OCI-LY7 (cell line): ENCODE data around the gene CATSPER3. TPM values are rescaled to one million over a fixed set of nuclear protein-coding genes. Genes with fewer than 3 reads are reported as not detected.
A peak's percentile ranks its signal among the peaks of the same experiment; 100 is the strongest.

Source experiments
- BruUV-seq: library from RNA; stranded (reverse); fragments of 400-500 nt; replicated peaks from 2 replicates; lab custom pipeline; 2021; lab: Mats Ljungman, UMichigan
- CTCF ChIA-PET: fragments of 300-600 bp; sonication (Branson Sonifier 250); formaldehyde crosslinking; loops from one replicate; lab custom pipeline; 2022; ENCODE audit warnings: antibody characterized with exemption; ENCODE audit not compliant: unreplicated experiment; lab: Charles Lee
- POLR2A ChIA-PET: fragments of 300-600 bp; sonication (Branson Sonifier 250); formaldehyde crosslinking; loops from one replicate; lab custom pipeline; 2022; ENCODE audit warnings: antibody characterized with exemption; lab: Charles Lee
- DNase-seq: peaks from one replicate; pipeline ENCODE4 v3.0.0-alpha.2; 2015; ENCODE audit warnings: low spot score
- H2AFZ ChIP-seq: fragments of 200-600 bp; sonication (generic), shearing (Covaris generic); 2 replicates; pipeline ENCODE4 v1.6.1; 2014; ENCODE audit warnings: mild to moderate bottlenecking, antibody characterized with exemption, low read length, moderate library complexity
- H3K27ac ChIP-seq: fragments of 200-600 bp; sonication (generic); 2 replicates; pipeline ENCODE4 v1.5.1; 2014; ENCODE audit warnings: mixed run types, low read depth, mild to moderate bottlenecking, moderate library complexity, low read length, inconsistent platforms; ENCODE audit not compliant: poor library complexity, severe bottlenecking
- H3K36me3 ChIP-seq: fragments of 200-600 bp; sonication (generic); 2 replicates; pipeline ENCODE4 v1.6.1; 2014; ENCODE audit warnings: mild to moderate bottlenecking, antibody characterized with exemption, low read length, moderate library complexity, mixed read lengths; ENCODE audit not compliant: insufficient read depth
- H3K4me1 ChIP-seq: fragments of 200-600 bp; sonication (generic); 2 replicates; pipeline ENCODE4 v1.5.1; 2014; ENCODE audit warnings: mild to moderate bottlenecking, low read length; ENCODE audit not compliant: insufficient read depth, poor library complexity, severe bottlenecking
- H3K4me2 ChIP-seq: fragments of 200-600 bp; sonication (generic); 2 replicates; pipeline ENCODE4 v1.6.1; 2014; ENCODE audit warnings: mild to moderate bottlenecking, low read length
- H3K4me3 ChIP-seq: fragments of 200-600 bp; sonication (generic); 2 replicates; pipeline ENCODE4 v1.5.1; 2014; ENCODE audit warnings: mild to moderate bottlenecking, low read depth, low read length; ENCODE audit not compliant: poor library complexity, severe bottlenecking
- H3K79me2 ChIP-seq: fragments of 200-600 bp; sonication (generic); 2 replicates; pipeline ENCODE4 v1.6.1; 2016; ENCODE audit warnings: low read depth, mild to moderate bottlenecking, low read length, moderate library complexity, mixed read lengths; ENCODE audit not compliant: insufficient read depth
- H3K9me2 ChIP-seq: fragments of 200-600 bp; sonication (generic); 2 replicates; pipeline ENCODE4 v1.6.1; 2016; ENCODE audit warnings: mild to moderate bottlenecking, low read length, mixed read lengths; ENCODE audit not compliant: insufficient read depth
- H3K9me3 ChIP-seq: fragments of 200-600 bp; sonication (generic); 2 replicates; pipeline ENCODE4 v1.6.1; 2014; ENCODE audit warnings: mild to moderate bottlenecking, mixed run types, low read length, mixed read lengths
- H4K20me1 ChIP-seq: fragments of 200-600 bp; sonication (generic); 2 replicates; pipeline ENCODE4 v1.6.1; 2014; ENCODE audit warnings: mild to moderate bottlenecking, antibody characterized with exemption, low read length, moderate library complexity, mixed read lengths; ENCODE audit not compliant: insufficient read depth
- CTCF ChIP-seq: fragments of 200-600 bp; sonication (generic); conservative IDR thresholded peaks from 2 replicates; pipeline ENCODE4 v1.5.1; 2014; ENCODE audit warnings: mild to moderate bottlenecking, antibody characterized with exemption, low read length, moderate library complexity, mixed read lengths
- EZH2phosphoT487 ChIP-seq: fragments of 200-600 bp; sonication (generic); IDR thresholded peaks from 2 replicates; pipeline ENCODE4 v1.6.1; 2018; ENCODE audit warnings: low read depth, borderline replicate concordance, mild to moderate bottlenecking, mixed run types, antibody characterized with exemption, low read length, moderate library complexity, mixed read lengths
- intact Hi-C: fragments of 100-400 bp; cut with micrococcal nuclease; formaldehyde crosslinking; loops from one replicate; pipeline ENCODE4 v1.10.0; 2022; ENCODE audit not compliant: unreplicated experiment
- total RNA-seq, 2 experiments: library from RNA; depleted of rRNA in 1 of 2; stranded (reverse); fragments of >200 nt in 1 of 2; shearing (Covaris generic) in 1 of 2; gene quantifications; 2 replicates each; pipeline ENCODE4 v1.2.3, GENCODE V29; 2014 to 2022

Gene CATSPER3
- total RNA-seq, 2 experiments from 2014 or later = 0.61 TPM; not detected in 1

GRCh38 chr5:135038205-135038812 lies 70.6 kb downstream of the CATSPER3 start:
- no peak for DNase-seq
- TF ChIP-seq CTCF (no peak), EZH2phosphoT487 (0 out of 2 replicates have a peak, but pooled peaks have one; percentile 41)
- Histone ChIP-seq H3K36me3 (no peaks in the 10 kb centered on the region), H3K79me2 (peaks cover 13% of the 10 kb centered on the region), H3K4me1 (peaks cover 73% of the 10 kb centered on the region), H3K27ac (no peak overlapping the region), H3K4me2 (no peak overlapping the region), H3K9me2 (no peaks in the 10 kb centered on the region), H2AFZ (no peak overlapping the region), H3K4me3 (no peak overlapping the region), H4K20me1 (no peaks in the 10 kb centered on the region), H3K9me3 (no peaks in the 10 kb centered on the region)
- POLR2A ChIA-PET = interaction anchor here (1.6 kb wide), 1 partner anchor 15 kb away, joined by 5 read pairs; no protein-coding TSS in a partner anchor
- BruUV-seq = no TSS peak
- CTCF ChIA-PET = no interaction called here
- intact Hi-C loops = loop anchor here (10.0 kb wide), 1 partner anchor 514 kb away; the partner anchor contains the start of gene JADE2

GRCh38 chr5:135038813-135039270 lies 71.1 kb downstream of the CATSPER3 start:
- H4K20me1 ChIP-seq = no peaks in the 10 kb centered on the region
- peaks cover 9% of the 10 kb centered on the region; the same call in 1 of the 2 replicates for H3K79me2 ChIP-seq
- H3K9me2 ChIP-seq = no peaks in the 10 kb centered on the region
- H2AFZ ChIP-seq = no peak overlapping the region
- H3K36me3 ChIP-seq = no peaks in the 10 kb centered on the region
- CTCF ChIA-PET = no interaction called here
- H3K9me3 ChIP-seq = no peaks in the 10 kb centered on the region
- TF ChIP-seq CTCF = no peak
- 0 out of 2 replicates have a peak, but pooled peaks have one; percentile 27 for TF ChIP-seq EZH2phosphoT487
- no TSS peak for BruUV-seq
- no peak overlapping the region for H3K4me2 ChIP-seq
- no peak overlapping the region for H3K27ac ChIP-seq
- POLR2A ChIA-PET = interaction anchor here (0.9 to 1.6 kb wide), 2 partner anchors 13 to 15 kb away, joined by 4 to 5 read pairs; no protein-coding TSS in a partner anchor
- intact Hi-C loops = loop anchor here (10.0 kb wide), 1 partner anchor 514 kb away; the partner anchor contains the start of gene JADE2
- peaks cover 78% of the 10 kb centered on the region for H3K4me1 ChIP-seq
- H3K4me3 ChIP-seq = no peak overlapping the region
- no peak for DNase-seq
